HG03439 (cell line): ENCODE results near the gene IBA57.
"Not testable (repeated sequence)": the region's sequence is repeated elsewhere in the genome, so short reads cannot be mapped to it uniquely, and the experiment has no call there.

Experiments used
- ATAC-seq: cut with Tn5 transposase; IDR thresholded peaks from one replicate; pipeline ENCODE4 v1.9.1; 2021; ENCODE audit warnings: mild to moderate bottlenecking, moderate library complexity; ENCODE audit not compliant: unreplicated experiment

IBA57 gene

DNA sequence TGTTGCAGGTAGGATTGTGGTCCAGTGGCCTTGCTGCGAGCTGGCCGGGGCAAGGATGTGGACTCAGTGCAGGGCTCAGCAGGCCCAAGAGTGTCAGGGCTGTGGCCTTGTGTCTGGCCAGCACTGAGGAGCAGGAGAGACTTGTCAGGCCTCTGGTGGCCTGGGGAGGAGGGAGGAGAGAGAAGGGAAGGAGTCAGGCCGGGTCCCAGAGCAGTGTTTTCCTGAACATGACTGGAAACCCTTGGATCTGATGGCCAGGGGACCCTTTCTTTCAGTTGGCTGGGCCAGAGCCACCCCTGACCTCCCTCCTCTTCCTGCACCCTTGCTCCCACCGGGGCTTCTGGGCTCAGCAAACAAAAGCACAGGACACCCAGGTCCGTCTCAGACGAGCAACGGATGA, 5.1 kb downstream of the IBA57 start:
- no peak for ATAC-seq

- ATAC-seq: no peak
Observed at GRCh38 chr1:228171221-228171891, 5.8 kb downstream of the IBA57 start.

DNA sequence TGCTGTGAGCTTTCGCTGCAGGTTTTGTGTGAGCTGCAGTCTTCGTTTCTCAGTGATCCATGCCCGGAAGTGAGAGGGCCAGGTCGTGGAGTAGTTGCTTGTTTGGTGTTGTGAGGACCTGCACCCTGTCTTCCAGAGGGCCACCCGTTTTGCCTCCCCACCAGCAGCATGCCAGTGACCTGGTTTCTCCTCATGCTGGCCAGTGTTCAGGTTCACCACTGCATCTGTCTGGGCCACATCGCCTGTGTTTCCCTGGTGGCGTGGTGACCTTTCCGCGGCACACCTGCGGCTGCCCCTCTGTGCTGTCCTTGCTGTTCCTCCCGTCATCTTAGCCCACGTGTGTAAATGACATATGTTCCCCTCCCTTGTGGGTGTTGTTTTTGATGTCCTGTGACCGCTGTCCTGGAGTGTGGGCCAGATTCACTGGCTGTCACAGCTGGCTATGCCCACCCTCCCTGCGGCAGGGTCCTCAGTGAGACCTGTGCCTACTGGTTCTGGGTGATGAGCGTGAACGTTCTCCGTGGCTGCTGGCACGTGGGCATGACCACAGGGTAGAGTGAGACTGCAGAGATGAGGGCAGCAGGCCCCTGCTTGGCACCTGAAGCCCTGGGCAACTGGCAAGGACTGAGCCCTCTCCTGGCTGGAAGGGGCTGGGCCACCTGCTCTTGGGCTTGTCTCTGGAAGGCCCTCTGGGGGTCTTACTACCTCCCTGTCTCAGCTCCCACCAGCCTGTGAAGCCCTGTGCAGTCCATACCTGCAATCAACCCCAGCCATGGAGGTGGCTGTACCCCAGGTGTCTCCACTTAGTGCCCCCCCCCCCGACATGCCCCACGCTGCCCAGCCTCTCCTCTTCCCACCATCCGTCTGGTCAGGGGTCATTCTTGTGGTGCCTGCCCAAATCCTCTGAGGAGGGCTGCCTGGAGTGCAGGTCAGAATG, 7.3 kb downstream of the IBA57 start:
- ATAC-seq: no peak

DNA sequence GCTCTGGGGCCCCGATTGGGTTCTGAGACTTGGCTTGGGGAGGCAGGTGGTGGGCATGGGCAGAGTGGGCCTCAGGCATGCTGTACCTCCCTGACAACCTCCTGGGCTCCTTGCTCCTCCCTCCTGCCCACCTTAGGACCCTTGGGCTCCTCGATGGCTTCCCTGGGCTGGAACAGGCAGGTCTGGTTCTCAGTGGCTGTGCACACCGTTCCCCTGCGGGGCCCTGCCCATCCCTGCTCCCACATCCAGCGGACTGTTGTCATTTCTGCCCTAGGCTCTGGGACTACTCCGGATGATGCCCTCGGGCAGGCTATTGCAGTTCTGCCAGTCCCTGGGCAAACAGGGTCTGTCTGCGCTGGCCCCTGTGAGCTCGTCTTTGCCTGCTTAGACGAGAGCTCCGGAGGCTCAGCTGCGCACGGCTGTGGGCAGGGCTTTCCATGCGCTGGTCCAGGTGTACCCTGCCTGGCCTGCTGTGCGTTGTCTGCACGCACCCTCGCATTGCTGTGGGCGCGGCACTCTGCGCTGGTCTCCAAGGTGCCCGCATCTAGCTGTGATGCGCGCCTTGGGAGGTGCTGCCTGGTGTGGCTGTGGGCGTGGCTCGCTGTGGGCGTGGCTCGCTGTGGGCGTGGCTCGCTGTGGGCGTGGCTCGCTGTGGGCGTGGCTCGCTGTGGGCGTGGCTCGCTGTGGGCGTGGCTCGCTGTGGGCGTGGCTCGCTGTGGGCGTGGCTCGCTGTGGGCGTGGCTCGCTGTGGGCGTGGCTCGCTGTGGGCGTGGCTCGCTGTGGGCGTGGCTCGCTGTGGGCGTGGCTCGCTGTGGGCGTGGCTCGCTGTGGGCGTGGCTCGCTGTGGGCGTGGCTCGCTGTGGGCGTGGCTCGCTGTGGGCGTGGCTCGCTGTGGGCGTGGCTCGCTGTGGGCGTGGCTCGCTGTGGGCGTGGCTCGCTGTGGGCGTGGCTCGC, 8.2 kb downstream of the IBA57 start:
- not testable (repeated sequence) for ATAC-seq

DNA sequence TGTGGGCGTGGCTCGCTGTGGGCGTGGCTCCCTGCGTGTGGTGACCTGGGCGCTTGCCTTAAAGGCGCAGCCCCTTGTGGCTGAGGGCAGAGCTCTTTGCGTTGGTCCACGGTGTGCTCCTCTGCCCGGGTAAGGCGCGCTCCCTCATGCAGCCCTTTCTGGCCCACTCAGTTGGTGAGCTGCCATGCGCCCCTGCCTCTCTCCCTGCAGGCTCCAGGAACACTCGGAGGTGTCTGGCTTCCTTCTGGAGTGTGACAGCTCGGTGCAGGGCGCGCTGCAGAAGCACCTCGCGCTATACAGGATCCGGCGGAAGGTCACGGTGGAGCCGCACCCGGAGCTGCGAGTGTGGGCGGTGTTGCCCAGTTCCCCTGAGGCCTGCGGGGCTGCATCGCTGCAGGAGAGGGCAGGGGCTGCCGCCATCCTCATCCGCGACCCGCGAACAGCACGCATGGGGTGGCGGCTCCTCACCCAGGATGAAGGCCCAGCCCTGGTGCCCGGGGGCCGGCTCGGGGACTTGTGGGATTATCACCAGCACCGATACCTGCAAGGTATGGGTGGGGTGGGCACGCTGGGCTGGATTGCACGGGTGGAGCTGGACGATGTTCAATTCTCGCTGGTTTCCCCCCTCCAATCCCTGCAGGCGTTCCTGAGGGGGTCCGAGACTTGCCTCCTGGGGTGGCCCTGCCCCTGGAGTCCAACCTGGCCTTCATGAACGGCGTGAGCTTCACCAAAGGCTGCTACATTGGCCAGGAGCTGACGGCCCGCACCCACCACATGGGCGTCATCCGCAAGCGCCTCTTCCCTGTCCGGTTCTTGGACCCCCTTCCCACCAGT, 9.1 kb downstream of the IBA57 start:
- ATAC-seq: no peak

DNA sequence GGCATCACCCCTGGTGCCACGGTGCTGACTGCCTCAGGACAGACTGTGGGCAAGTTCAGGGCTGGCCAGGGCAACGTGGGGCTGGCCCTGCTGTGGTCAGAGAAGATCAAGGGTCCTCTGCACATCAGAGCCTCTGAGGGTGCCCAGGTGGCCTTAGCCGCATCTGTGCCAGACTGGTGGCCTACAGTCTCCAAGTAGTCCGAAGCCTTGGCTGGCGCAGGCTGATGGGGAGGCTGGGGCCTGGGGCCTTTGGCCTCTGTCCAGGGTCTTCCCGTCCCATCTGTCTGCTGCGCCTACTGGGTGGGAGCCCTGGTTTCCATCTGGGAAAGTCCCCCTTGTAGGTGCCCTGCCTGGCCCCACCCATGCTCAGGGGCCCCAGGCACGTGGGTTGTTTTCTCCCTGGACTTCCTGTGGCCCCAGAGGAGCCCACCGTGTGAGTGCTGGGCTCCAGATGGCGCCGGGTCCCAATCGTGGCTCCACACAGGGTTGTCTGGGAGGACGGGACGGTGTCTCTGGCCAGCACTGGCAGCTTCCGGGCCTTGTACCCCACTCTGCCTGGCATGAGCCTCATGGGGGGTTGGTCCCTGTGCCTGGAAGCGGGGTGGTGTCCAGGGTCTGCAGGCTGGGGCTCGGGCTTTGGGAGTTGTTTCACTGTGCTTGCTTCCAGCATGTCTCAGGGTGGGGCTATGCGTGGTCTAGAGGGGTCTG, 9.9 kb downstream of the IBA57 start:
- no peak for ATAC-seq

- no peak for ATAC-seq
Observed at GRCh38 chr1:228176024-228176395, 10.4 kb downstream of the IBA57 start.

GRCh38 chr1:228176461-228177182, 11.0 kb downstream of the IBA57 start:
- no peak for ATAC-seq

GRCh38 chr1:228177183-228177475, 11.5 kb downstream of the IBA57 start:
- ATAC-seq: no peak

DNA sequence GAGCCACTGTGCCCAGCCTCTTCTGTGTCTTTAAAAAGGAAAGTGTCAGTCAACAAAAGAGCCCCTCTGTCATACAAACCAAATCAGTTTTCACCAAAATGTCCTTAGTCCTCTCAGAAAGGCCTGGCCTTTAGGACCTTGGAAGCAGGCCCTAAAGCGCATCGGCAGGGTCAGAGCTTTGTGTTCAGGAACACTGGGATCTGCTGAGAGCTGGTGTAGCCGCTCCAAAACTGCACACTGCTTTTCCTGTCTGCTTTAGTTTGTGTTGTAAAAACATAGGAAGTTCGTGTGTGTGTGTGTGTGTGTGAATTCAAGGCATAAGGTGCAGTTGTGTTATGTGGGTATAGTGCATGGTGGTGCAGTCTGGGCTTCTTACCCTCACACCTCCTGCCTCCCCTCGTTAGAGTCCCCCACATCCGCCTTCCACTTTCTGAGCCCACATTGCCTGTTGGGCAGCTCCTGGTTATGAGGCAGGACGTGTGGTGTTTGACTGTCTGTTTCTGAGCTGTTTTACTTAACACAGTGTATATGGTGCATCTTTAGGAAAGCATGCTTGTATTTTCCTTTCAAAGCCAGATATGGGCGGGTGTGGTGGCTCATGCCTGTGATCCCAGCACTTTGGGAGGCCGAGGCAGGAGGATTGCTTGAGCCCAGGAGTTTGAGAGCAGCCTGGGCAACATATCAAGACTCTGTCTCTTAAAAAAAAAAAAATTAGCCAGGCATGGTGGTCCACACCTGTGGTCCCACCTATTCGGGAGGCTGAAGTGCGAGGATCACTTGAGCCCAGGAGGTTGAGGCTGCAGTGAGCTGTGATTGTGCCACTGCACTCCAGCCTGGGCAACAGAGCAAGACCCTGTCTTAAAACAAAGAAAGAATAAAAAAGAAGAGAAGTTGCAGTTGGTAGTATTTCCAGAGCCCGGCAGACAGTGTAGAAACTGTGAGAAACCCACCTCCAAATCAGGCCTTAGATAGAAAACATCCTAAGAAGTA, 12.4 kb downstream of the IBA57 start:
- ATAC-seq: no peak

GRCh38 chr1:228178737-228179684, 13.4 kb downstream of the IBA57 start:
- ATAC-seq: no peak

DNA sequence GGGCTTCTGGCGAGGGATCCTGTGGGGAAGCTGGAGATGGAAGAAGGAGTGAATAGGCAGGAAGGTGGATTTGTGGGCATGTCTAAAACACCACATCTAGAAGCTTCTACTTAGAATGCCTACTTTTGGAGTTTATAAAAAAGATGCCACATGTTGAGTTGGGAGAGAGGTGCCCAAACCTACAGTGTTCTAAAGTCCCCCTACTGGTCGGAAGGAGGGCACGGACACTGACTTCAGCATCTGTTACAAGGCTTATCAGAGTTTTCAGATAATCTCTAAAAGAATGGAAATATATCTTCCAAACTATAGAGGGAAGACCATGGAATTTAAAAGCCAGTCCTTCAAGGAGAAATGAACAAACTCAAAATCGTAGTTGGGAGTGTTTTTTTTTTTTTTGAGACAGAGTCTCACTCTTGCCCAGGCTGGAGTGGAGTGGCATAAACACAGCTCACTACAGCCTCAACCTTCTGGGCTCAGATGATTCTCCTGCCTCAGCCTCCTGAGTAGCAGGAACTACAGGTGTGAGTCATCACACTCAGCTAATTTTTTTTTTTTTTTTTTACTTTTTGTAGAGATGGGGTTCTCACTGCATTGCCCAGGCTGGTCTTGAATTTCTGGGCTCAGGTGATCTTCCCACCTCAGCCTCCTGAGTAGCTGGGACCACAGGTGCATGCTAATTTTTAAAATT, 14.8 kb downstream of the IBA57 start:
- no peak for ATAC-seq

DNA sequence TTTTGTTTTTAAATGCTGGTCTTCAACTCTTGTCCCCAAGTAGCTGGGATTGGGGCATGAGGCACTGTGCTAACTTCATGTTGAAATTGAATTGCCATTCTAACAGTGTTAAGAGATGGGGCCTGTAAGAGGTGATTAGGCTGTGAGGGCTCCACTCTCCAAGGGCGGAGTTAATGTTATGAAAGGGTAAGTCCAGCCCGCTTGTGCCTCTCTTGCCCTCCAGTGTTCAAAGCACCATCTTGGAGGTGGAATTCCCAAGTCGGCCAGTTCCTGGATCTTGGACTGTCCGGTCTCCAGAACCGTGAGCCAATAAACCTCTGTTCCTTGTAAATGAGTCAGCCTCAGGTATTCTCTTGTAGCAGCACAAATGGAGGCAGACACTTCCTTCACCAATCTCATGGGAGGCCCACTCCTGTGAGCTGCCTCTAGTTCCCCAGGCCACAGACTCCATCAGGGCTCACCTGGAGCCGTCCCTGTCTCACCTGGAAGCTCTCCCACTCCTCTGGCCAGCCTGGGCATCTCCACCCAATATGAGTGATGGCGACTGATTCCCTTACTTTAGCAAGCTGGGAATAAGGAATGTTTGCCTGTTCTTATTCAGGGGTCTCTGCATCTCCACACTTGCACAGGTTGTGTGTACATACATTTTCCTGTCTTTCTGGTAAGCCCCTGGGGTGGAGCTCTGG, 15.5 kb downstream of the IBA57 start:
- ATAC-seq: no peak

- ATAC-seq: no peak
Observed at GRCh38 chr1:228181645-228182034, 16.0 kb downstream of the IBA57 start.

DNA sequence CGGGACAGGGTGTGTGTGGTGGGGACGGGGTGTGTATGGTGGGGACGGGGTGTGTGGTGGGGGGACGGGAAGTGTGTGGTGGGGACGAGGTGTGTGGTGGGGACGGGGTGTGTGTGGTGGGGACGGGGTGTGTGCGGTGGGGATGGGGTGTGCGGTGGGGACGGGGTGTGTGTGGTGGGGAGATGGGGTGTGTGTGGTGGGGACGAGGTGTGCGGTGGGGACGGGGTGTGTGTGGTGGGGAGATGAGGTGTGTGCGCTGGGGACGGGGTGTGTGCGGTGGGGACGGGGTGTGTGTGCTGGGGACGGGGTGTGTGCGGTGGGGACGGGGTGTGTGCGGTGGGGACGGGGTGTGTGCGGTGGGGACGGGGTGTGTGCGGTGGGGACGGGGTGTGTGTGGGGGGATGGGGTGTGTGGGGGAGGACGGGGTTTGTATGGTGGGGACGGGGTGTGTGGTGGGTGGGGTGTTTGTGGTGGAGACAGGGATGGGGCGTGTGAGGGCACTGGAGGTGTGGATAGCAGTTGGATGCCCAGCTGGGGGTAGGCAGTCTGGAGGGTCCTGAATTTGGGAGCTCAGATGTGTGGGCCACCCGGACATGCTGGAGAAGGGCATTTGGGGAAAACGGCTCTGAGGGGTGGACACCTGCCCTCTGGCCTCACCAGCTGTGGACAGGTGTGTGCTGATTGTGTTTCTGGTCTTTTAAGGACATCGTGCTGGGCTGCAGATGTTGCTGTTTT, 16.9 kb downstream of the IBA57 start:
- ATAC-seq: no peak
